Adrenal gland (tissue), 12 donors: ENCODE results near the gene PARVB. TPM values are rescaled to one million over a fixed set of nuclear protein-coding genes. Genes with fewer than 3 reads are reported as not detected.

Source experiments
- DNase-seq, 7 donors: peaks; one replicate each; pipeline ENCODE4 v3.0.0-alpha.2; 2019 to 2020
- H3K27ac ChIP-seq, 5 donors: fragments of 200-600 bp; sonication (generic) in 4 of 5; 1 replicate in 3 of 5; 2 replicates in 2 of 5; pipeline versions ENCODE4 v1.5.1 to v1.8.0; 2016 to 2020; ENCODE audit warnings: mild to moderate bottlenecking in 1 of 5
- H3K27me3 ChIP-seq: fragments of 200-600 bp; 2 replicates; pipeline ENCODE4 v1.8.0; 2021
- H3K36me3 ChIP-seq, 2 donors: fragments of 200-600 bp; replicated peaks in 1 of 2; 1 replicate in 1 of 2; 2 replicates in 1 of 2; pipeline versions ENCODE4 v1.5.1 to v1.8.0; 2018 to 2022
- H3K4me1 ChIP-seq, 2 donors: fragments of 200-600 bp; replicated peaks in 1 of 2; 1 replicate in 1 of 2; 2 replicates in 1 of 2; pipeline versions ENCODE4 v1.5.1 to v1.8.0; 2018 to 2021
- H3K4me3 ChIP-seq, 4 donors: fragments of 200-600 bp; sonication (generic) in 3 of 4; one replicate each; pipeline ENCODE4 v1.5.1; 2016 to 2018
- H3K9me3 ChIP-seq, 3 donors: fragments of 200-600 bp; sonication (generic) in 1 of 3; replicated peaks in 1 of 3; 1 replicate in 2 of 3; 2 replicates in 1 of 3; pipeline versions ENCODE4 v1.5.1 to v1.8.0; 2016 to 2021
- CTCF ChIP-seq, 6 experiments: fragments of 450-650 bp in 4 of 6; fragments of 200-600 bp in 2 of 6; sonication (generic) in 1 of 6; IDR thresholded peaks; 1 replicate in 5 of 6; 2 replicates in 1 of 6; pipeline versions ENCODE4 v1.5.1 to v1.8.0; 2016 to 2021; ENCODE audit warnings: antibody characterized with exemption in 6 of 6, mild to moderate bottlenecking in 2 of 6, moderate library complexity in 1 of 6
- POLR2A ChIP-seq, 2 donors: fragments of 450-650 bp; IDR thresholded peaks; one replicate each; pipeline ENCODE4 v1.6.1; 2017; ENCODE audit warnings: antibody characterized with exemption in 2 of 2, mild to moderate bottlenecking in 2 of 2, moderate library complexity in 1 of 2
- WGBS, 4 donors: extraction: QIAGEN DNeasy Blood & Tissue Kit in 2 of 4; methylation state at CpG; one replicate each; pipeline versions ENCODE4 v1.1.5 to v1.1.7; 2013 to 2017; 5-methylcytosine and 5-hydroxymethylcytosine counted together
- intact Hi-C, 2 donors: fragments of 100-400 bp; cut with DNase I; formaldehyde crosslinking; loops; one replicate each; pipeline versions ENCODE4 v1.14.1 to v1.15.0; 2022 to 2023
- polyA plus RNA-seq, 3 donors: library from polyadenylated mRNA; stranded (reverse); fragments of 200-250 nt in 2 of 3; fragments of 350-450 nt in 1 of 3; fragmentation: Illumina TruSeq in 1 of 3; extraction: RNeasy Lipid Tissue Mini Kit (QIAGEN cat#74804) in 1 of 3; gene quantifications; one replicate each; pipeline ENCODE4 v1.2.3, GENCODE V29; 2013 to 2014
- total RNA-seq, 9 donors: library from RNA; depleted of rRNA in 4 of 9; stranded (reverse); fragments of >200 nt in 4 of 9; fragments of 120-200 nt in 1 of 9; fragmentation: NEBNext Ultra II Directional in 1 of 9; extraction: Animal tissue kit (Norgen Biotek cat#: 25700) in 1 of 9; gene quantifications; one replicate each; pipeline versions ENCODE4 v1.1.0 to v1.2.4, GENCODE V29; 2013 to 2023
- donor health status: healthy with polysubstance abuse.
- donor health status: Bipolar disorder and iron deficiency.
- donor health status: DM: yes; HTN: yes; CAD: no.
- donor health status: DM: no; HTN: no; CAD: no.
- donor health status: DM: no; HTN: no; CAD: no.
- donor health status: DM: yes; HTN: yes; CAD: no.

The PARVB gene
- total and polyA plus RNA-seq, 12 donors: 16.9 to 77.6 (median 45.9) TPM

GRCh38 chr22:44182588-44183286 lies 158.6 kb downstream of the PARVB start:
- H3K27me3 ChIP-seq: no peaks in the 10 kb centered on the region
- H3K9me3 ChIP-seq: no peaks in the 10 kb centered on the region
- intact Hi-C loops: no loop called here
- WGBS, 4 donors: 68 to 82% (median 78%) methylated on average over 10 to 17 of the region's 17 CpGs
- no peaks in the 10 kb centered on the region for H3K36me3 ChIP-seq
- no peak for TF ChIP-seq CTCF (IDR thresholded peaks at IDR 0.05)
- no peak for TF ChIP-seq POLR2A (IDR thresholded peaks at IDR 0.05)
- H3K4me3 ChIP-seq: peak overlapping the region in 1 of 4 donors; percentile 11
- peak overlapping the region in 2 of 5 donors; percentile 65 to 83 for H3K27ac ChIP-seq
- no peaks in the 10 kb centered on the region for H3K4me1 ChIP-seq
- DNase-seq: peak; percentile 33 to 63 (median 53)

- no peak for TF ChIP-seq POLR2A (IDR thresholded peaks at IDR 0.05)
- TF ChIP-seq CTCF (IDR thresholded peaks at IDR 0.05): no peak
- peak overlapping the region in 1 of 5 donors; percentile 83 for H3K27ac ChIP-seq
- H3K9me3 ChIP-seq: no peaks in the 10 kb centered on the region
- peak overlapping the region in 1 of 4 donors; percentile 11 for H3K4me3 ChIP-seq
- 68 to 85% (median 81%) methylated on average over 6 to 8 of the region's 8 CpGs for WGBS, 4 donors
- H3K27me3 ChIP-seq: no peaks in the 10 kb centered on the region
- intact Hi-C loops: no loop called here
- no peaks in the 10 kb centered on the region for H3K4me1 ChIP-seq
- no peaks in the 10 kb centered on the region for H3K36me3 ChIP-seq
- no peak for DNase-seq
These were observed 159.1 kb downstream of the PARVB start for GRCh38 chr22:44183287-44183588.

- no peaks in the 10 kb centered on the region for H3K36me3 ChIP-seq
- H3K27me3 ChIP-seq: no peaks in the 10 kb centered on the region
- WGBS, 4 donors: 77 to 84% (median 81%) methylated on average over 4 of the region's 4 CpGs
- H3K9me3 ChIP-seq: no peaks in the 10 kb centered on the region
- DNase-seq: no peak
- intact Hi-C loops: no loop called here
- H3K4me1 ChIP-seq: no peaks in the 10 kb centered on the region
- H3K4me3 ChIP-seq: no peak overlapping the region
- no peak for TF ChIP-seq CTCF (IDR thresholded peaks at IDR 0.05)
- no peak for TF ChIP-seq POLR2A (IDR thresholded peaks at IDR 0.05)
- no peak overlapping the region for H3K27ac ChIP-seq
These were observed 159.9 kb downstream of the PARVB start for GRCh38 chr22:44184006-44184405.

- intact Hi-C loops: no loop called here
- no peaks in the 10 kb centered on the region for H3K27me3 ChIP-seq
- no peak overlapping the region for H3K27ac ChIP-seq
- TF ChIP-seq POLR2A (IDR thresholded peaks at IDR 0.05): no peak
- no peak overlapping the region for H3K4me3 ChIP-seq
- DNase-seq: no peak
- no peaks in the 10 kb centered on the region for H3K4me1 ChIP-seq
- 86 to 93% (median 90%) methylated on average over 10 to 16 of the region's 16 CpGs for WGBS, 4 donors
- H3K9me3 ChIP-seq: no peaks in the 10 kb centered on the region
- H3K36me3 ChIP-seq: no peaks in the 10 kb centered on the region
These were observed 161.4 kb downstream of the PARVB start for GRCh38 chr22:44185237-44186120.
